NCI-H1092 (cell line): ENCODE measurements around the gene CACNG7.

Source experiments
- DNase-seq: peaks from one replicate; lab custom pipeline; 2025; lab: John Stamatoyannopoulos, UW

The CACNG7 gene

GRCh38 chr19:53879140-53880081 lies 29.7 kb upstream of the CACNG7 start:
- DNase-seq, result peak; percentile 91

GRCh38 chr19:53880711-53881481 lies 28.2 kb upstream of the CACNG7 start:
- DNase-seq, result no peak

DNA sequence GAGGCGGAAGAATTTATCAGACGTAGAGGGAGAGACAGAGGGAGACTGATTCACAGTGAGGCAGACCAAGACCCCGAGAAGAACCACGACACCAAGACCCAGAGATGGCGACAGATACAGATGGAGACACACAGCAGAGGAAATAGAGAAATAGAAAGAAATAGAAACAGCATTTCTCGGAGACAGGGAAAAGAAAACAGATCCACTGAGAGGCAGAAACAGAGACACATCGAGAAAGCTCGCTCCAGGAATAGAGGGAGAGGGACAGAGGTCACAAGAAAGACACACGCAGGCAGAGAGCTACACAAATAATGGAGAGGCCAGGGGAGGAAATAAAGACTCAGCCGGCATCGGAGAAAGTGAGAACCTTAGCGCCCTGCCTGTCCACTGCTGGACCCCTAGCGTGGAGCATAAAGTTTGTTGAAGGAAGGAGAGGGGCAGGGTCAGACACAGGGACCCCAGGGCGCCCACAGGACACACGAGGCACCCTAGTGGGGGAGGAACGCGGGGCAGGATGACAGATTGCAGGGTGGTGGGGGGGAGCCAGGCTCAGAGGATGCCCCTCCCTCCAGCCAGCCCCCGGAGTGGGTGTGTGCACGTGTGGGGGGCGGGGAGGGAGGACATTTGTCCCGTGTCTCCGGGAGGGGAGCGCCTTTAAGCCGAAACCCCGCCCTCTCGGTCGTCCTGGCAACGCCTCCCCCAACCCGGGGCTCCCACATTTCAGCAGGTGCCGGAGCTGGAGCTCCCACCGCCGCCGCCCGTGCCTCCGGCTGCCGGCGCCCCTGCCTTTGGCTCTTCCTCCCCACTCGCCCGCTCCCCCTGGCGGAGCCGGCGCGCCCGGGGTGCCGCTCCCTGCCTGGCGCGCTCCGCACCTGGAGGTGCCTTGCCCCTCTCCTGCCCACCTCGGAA lies 27.3 kb upstream of the CACNG7 start, which contains the start of gene PRKCG:
Gene PRKCG, plus strand, starts transcription at position 716 of the 909 bp plus-strand sequence. CDS start 298 bp downstream, outside the sequence.
- no peak for DNase-seq

- DNase-seq, result no peak
Observed at GRCh38 chr19:53882391-53883050, 26.6 kb upstream of the CACNG7 start.

GRCh38 chr19:53883231-53883661 lies 25.8 kb upstream of the CACNG7 start:
- no peak for DNase-seq

DNA sequence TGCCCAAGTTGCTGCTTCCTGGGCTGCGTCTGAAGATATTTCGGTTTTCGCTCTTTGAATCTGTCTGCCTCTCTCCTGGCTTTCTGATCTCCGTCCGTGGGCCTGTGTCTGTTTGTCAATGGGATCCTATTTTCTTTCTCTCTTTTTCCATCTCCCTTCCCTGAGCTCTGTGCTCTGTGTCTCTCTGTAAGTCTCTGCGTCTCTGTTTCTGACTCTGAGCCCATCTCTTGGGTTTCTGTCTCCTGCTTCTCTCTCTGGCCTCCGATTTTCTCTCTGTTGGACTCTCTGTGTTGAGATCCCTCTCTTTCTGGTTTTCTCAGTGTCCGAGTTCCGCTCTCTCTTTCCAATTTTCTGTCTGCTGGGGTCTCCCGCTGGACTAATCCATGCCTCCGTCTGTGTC lies 25.3 kb upstream of the CACNG7 start:
- no peak for DNase-seq

DNA sequence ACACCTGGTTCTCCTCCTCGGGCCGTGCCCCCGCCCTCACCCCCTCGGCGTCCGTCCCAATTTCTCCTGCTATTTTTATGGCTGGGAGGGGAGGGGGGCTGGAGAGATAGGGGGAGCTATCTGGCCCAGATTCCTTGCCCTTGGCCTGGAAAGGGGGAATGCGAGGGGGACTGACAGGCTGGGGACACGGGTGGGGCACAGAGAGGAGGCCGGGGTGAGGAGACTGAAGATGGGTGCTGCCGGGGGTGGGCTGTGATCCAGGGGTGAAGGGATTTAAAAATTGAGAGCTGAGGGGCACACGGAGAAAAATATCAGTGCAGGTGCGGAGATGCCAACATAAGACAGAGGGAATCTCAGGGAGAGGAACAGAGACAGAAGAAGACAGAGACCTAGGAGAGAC lies 24.8 kb upstream of the CACNG7 start:
- DNase-seq, result no peak

DNA sequence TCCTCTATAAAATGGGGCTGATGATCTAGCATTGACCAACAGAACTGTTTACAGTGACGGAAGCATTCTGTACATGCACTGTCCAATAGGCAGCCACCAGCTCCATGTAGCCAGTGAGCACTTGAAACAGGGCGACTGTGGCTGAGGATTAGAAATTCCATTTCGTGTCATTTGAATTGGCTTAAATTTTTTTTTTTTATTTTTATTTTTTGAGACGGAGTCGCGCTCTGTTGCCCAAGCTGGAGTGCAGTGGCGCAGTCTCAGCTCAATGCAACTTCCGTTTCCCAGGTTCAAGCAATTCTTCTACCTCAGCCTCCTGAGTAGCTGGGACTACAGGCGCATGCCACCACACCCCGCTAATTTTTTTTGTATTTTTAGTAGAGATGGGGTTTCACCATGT lies 24.0 kb upstream of the CACNG7 start:
- no peak for DNase-seq

GRCh38 chr19:53892301-53892980 lies 16.6 kb upstream of the CACNG7 start:
- no peak for DNase-seq

GRCh38 chr19:53892981-53893325 lies 16.1 kb upstream of the CACNG7 start:
- no peak for DNase-seq

DNA sequence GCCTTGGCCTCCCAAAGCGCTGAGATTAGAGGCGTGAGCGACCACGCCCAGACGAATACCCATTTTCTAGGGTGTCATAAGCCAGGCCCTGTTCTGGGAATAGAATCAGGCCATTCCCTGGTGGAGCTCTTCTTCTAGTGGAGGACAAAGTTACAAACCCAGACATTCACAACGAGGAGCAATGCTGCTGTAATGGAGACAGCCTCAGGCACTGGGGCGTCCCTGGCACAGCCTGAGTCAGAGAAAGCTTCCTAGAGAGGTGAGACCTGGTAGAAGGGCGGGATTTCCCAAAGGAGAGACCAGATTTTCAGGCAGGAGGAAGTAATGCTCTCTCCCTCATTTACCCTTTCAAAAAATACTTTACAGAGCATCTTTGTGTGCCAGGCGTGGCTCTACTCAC lies 14.4 kb upstream of the CACNG7 start:
- DNase-seq, result no peak

- no peak for DNase-seq
Observed at GRCh38 chr19:53896682-53897081, 12.4 kb upstream of the CACNG7 start.

DNA sequence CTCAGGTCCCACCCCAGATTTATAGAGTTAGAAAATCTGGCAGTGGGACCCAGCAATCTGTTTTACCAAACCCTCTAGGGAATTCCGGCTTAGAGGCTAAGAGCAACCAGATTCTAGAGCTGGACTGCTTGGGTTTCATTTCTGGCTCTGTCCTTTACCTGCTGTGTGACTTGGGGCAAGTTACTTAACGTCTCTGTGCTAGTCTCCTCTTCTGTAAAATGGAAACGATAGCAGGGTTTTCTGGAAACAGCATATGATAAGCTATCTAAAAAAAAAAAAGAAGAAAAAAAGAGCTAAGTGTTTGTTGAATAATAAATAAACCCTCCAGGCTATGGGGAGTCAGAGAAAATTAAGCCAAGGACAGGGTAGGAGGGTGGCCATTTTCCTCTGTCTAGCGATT lies 11.6 kb upstream of the CACNG7 start:
- no peak for DNase-seq

DNA sequence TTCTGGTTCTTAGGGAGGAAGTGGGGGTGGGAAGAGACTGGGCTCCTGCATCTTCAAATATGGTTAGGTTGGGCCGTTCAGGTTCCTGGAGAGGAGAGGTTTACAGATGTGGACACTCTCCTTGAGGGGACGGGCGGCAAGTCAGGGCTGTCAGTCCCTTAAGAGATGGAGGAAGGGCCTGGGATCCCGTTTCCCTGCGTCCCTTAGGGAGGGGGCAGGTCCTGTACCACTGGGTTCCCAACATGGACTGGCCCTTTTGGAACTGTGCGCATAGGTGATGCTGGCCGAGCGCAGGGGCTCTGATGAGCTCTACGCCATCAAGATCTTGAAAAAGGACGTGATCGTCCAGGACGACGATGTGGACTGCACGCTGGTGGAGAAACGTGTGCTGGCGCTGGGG lies 10.9 kb upstream of the CACNG7 start:
- no peak for DNase-seq

DNA sequence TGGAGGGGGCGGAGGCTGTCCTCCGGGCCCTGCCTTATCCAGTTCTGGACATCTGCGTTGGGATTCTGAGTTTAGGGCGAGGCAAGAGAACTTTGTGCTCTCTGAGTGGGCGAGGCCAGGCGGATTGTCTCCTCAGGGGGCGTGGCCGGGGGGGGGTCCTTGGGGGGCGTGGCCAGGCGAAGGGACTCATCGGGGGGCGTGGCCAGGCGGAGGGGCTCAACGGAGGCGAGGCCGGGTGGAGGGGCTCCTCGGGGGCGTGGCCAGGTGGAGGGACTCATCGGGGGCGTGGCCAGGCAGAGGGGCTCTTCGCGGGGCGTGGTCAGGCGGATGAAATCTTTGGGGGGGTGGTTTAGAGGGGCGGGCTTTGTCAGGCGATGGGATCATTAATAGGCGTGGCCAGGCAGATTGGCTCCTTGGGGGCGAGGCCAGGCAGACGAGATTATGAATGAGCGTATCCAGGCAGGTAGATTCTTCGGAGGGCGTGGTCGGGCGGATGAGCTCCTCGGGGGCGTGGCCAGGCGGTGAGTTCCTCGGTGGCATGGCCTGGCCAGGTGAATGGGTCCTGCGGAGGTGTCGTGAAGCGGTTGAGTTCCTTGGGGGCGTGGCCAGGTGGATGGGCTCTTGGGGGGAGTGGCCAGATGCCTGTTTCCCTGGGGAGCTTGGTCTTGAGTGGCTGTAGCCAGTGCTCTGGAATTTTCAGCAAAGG lies 10.3 kb upstream of the CACNG7 start:
- no peak for DNase-seq

GRCh38 chr19:53900191-53900860 lies 8.8 kb upstream of the CACNG7 start:
- DNase-seq, result no peak

DNA sequence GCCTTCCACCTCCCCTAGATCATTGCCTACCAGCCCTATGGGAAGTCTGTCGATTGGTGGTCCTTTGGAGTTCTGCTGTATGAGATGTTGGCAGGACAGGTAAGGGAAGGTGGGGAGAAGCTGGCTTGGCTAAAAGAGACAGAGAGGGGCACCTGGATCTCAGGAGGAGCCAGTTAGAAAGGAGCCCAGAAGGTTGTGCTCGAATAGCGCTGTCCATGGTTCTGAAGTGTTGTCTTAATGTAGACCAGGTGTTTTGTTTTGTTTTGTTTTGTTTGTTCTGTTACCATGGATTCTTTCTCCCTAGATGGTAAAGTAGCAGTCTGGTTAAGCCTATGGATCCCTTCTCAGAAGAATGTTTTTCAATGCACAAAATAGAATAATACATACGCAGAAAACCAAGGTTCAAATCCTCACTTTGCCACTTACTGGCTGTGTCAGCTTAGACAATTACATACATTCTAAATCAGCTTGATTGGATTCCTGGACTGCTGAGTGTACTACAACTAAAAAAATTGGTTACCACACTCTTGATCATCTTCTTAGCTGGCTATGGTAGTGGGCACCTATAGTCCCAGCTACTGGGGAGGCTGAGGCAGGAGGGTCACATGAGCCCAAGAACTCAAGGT lies 5.9 kb upstream of the CACNG7 start:
- no peak for DNase-seq

GRCh38 chr19:53904909-53905308 lies 4.2 kb upstream of the CACNG7 start:
- no peak for DNase-seq

- no peak for DNase-seq
Observed at GRCh38 chr19:53905787-53906186, 3.3 kb upstream of the CACNG7 start.
